Measurements from ENCODE around the gene DAZ4.
"Not testable (repeated sequence)": the region's sequence is repeated elsewhere in the genome, so short reads cannot be mapped to it uniquely, and the experiment has no call there.

Gene DAZ4, protein sequence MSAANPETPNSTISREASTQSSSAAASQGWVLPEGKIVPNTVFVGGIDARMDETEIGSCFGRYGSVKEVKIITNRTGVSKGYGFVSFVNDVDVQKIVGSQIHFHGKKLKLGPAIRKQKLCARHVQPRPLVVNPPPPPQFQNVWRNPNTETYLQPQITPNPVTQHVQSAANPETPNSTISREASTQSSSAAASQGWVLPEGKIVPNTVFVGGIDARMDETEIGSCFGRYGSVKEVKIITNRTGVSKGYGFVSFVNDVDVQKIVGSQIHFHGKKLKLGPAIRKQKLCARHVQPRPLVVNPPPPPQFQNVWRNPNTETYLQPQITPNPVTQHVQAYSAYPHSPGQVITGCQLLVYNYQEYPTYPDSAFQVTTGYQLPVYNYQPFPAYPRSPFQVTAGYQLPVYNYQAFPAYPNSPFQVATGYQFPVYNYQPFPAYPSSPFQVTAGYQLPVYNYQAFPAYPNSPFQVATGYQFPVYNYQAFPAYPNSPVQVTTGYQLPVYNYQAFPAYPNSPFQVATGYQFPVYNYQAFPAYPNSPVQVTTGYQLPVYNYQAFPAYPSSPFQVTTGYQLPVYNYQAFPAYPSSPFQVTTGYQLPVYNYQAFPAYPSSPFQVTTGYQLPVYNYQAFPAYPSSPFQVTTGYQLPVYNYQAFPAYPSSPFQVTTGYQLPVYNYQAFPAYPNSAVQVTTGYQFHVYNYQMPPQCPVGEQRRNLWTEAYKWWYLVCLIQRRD

DNA sequence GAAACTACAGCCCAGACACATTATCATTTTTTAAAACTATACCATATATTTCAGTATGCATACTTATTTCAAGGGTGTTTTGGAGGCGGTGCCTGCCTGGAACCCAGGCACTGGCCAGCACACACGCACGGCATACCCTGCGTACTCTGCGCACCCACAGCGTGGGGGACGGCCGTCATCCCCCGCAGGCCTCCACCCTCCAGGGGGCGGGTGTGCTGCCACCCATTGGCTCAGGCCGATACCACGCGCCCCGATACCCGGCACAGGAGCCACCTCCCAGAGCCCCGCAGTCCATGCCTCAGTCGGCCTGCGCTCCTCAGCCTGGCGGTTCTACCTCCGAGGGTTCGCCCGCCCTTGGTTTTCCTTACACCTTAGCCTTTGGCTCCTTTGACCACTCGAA lies at the start of gene DAZ4:
Gene DAZ4, plus strand, starts transcription at position 301 of the 400 bp plus-strand sequence. CDS start 208 bp downstream, outside the sequence.
- DNase-seq (ENCODE audit: low spot score) = not testable (repeated sequence)

DNA sequence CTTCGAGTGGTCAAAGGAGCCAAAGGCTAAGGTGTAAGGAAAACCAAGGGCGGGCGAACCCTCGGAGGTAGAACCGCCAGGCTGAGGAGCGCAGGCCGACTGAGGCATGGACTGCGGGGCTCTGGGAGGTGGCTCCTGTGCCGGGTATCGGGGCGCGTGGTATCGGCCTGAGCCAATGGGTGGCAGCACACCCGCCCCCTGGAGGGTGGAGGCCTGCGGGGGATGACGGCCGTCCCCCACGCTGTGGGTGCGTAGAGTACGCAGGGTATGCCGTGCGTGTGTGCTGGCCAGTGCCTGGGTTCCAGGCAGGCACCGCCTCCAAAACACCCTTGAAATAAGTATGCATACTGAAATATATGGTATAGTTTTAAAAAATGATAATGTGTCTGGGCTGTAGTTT lies 20.4 kb upstream of the DAZ4 start, which contains the start of gene DAZ3:
Gene DAZ3, minus strand, starts transcription at position 101 of the 400 bp plus-strand sequence. CDS start 208 bp downstream, outside the sequence.
- not testable (repeated sequence) for DNase-seq (ENCODE audit: low spot score)

DNA sequence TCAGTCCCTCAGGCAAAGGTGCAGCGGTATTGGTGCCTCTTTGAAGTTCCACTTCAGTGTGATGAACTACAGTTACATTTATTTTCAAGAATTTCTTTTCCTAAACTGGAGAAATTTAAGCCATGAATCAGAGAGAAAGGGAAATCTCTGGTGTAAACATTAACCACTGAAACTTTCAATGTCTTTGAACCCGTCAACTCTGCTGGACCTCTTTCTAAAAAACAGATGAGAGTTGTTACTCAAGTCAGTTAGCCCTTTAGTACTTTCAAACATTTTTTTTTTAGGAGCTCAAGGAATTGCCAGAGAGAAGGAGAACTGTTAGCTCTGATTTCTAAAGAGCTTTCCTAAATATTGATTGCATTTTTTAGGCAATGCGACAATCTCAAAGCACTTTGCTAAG lies 11.9 kb upstream of the DAZ4 start:
- not testable (repeated sequence) for DNase-seq (ENCODE audit: low spot score)

DNA sequence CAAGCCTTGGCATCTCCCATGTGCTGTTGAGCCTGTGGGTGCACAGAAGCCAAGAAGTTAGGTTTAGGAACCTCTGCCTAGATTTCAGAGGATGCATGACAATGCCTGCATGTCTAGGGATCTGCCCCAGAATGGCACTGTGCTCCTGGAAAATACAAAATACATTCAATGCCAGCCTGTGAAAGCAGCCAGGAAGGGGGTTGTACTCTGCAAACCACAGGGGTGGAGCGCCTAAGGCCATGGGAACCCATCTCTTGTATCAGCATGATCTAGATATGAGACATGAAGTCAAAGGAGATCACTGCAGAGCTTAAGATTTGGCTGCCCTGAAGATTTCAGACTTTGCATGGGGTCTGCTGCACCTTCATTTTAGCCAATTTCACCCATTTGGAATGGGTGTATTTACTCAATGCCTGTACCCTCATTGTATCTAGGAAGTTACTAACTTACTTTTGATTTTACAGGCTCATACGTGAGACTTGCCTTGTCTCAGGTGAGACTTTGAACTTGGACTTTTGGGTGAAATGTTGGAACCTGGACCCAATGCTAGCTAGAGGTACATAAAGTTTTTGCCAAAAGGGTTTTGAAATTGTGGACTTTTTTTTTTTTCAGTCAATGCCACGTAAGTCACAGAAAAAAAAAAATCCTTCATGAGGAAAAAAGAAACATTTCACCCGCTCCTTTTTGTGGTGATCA lies 9.4 kb upstream of the DAZ4 start:
- DNase-seq (ENCODE audit: low spot score) = not testable (repeated sequence)

DNA sequence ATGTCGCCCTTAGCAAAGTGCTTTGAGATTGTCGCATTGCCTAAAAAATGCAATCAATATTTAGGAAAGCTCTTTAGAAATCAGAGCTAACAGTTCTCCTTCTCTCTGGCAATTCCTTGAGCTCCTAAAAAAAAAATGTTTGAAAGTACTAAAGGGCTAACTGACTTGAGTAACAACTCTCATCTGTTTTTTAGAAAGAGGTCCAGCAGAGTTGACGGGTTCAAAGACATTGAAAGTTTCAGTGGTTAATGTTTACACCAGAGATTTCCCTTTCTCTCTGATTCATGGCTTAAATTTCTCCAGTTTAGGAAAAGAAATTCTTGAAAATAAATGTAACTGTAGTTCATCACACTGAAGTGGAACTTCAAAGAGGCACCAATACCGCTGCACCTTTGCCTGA lies 8.7 kb upstream of the DAZ4 start:
- DNase-seq (ENCODE audit: low spot score) = not testable (repeated sequence)
